NCI-H2081 treated with DMSO at 0.1 percent for 48 hours (cell line): ENCODE data around the gene FGF2.
"Not testable (repeated sequence)": the region's sequence is repeated elsewhere in the genome, so short reads cannot be mapped to it uniquely, and the experiment has no call there.

ENCODE experiments used
- DNase-seq: peaks from one replicate; lab custom pipeline; 2025; lab: John Stamatoyannopoulos, UW

The FGF2 gene

DNA sequence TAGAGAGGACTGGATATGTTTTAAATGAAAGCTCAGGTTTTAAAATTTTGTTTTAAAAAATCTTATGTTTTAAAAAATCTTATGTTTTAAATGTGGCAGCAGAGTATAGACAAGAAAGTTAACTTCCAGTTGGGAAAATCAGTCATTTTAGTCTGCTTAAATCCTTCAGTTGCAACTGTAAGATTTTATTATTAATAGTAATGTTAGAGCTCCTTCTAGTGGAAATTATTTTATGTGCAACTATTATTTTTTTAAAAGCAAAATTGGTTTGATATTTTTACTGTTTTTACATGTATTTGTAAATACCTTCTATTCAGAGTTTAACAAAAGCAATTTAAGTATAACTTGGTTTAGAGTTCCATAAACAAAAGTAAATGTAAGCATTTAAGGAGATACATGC is 104.2 kb downstream of the FGF2 start:
- DNase-seq, result no peak

DNA sequence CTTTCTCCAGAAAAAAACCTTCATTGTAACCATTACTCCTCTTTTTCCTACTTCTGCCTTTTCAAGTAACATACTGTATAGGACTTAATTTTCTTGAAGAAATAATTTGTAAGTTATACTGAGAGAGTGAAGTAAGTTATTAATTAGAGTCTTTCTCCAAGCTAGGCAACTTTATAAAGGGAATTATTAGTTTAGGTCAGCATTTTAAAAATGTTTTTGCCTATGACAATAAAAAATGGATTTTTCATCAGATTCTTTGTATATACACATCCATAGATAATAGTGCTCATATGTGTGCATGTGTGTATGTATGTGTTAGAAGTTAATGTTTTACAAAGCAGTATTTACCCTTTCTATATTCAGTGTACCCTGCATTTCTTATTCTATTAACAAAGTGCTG is 106.1 kb downstream of the FGF2 start:
- no peak for DNase-seq

DNA sequence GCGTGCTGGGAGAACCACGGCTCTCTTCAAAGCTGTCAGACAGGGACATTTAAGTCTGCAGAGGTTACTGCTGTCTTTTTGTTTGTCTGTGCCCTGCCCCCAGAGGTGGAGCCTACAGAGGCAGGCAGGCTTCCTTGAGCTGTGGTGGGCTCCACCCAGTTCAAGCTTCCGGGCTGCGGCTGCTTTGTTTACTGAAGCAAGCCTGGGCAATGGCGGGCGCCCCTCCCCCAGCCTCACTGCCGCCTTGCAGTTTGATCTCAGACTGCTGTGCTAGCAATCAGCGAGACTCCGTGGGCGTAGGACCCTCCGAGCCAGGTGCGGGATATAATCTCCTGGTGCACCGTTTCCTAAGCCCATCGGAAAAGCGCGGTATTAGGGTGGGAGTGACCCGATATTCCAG is 118.5 kb downstream of the FGF2 start:
- DNase-seq, result not testable (repeated sequence)

DNA sequence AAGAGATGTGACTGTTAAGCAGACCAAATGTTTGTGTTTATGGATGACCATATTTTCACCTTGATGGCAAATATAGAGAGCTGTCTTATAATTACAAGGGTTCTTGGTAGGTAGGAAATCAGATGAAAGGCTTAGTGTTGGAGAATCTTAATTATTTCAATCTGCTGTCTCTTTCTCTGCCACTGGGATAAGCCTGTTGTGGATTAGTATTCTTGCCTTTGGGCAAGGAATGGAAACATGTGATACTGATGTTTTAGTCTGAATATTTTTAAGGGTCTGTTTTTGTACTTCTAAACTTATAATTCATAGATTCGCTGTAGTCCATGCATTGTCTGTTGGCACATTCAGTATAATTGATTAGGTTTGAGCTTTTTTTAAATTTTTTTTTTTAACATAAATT is 119.5 kb downstream of the FGF2 start:
- DNase-seq, result no peak
